PC-9 (cell line): ENCODE data around the gene PAOX. TPM values are rescaled to one million over a fixed set of nuclear protein-coding genes. Genes with fewer than 3 reads are reported as not detected.

Experiments used
- BruUV-seq: library from RNA; stranded (reverse); fragments of 400-500 nt; replicated peaks from 2 replicates; lab custom pipeline; 2021; lab: Mats Ljungman, UMichigan
- CTCF ChIA-PET: fragments of 300-600 bp; sonication (Branson Sonifier 250); formaldehyde crosslinking; loops from one replicate; lab custom pipeline; 2022; ENCODE audit warnings: antibody characterized with exemption; lab: Charles Lee
- POLR2A ChIA-PET: fragments of 300-600 bp; sonication (Branson Sonifier 250); formaldehyde crosslinking; loops from one replicate; lab custom pipeline; 2022; ENCODE audit warnings: antibody characterized with exemption; ENCODE audit not compliant: unreplicated experiment; lab: Charles Lee
- DNase-seq, 2 experiments: peaks; one replicate each; pipeline versions ENCODE4 v3.0.0 to v3.0.0-alpha.2; 2015 to 2022; ENCODE audit warnings: mixed read lengths in 1 of 2
- H2AFZ ChIP-seq: fragments of 200-600 bp; sonication (generic); 2 replicates; pipeline ENCODE4 v1.8.1; 2017; ENCODE audit warnings: antibody characterized with exemption
- H3F3A ChIP-seq: fragments of 200-600 bp; sonication (generic); 2 replicates; pipeline ENCODE4 v1.8.1; 2017; ENCODE audit warnings: antibody characterized with exemption, mild to moderate bottlenecking, low read depth; ENCODE audit not compliant: insufficient read depth
- H3K27ac ChIP-seq: fragments of 200-600 bp; sonication (generic); 2 replicates; pipeline ENCODE4 v1.6.1; 2016; ENCODE audit warnings: mixed run types
- H3K27me3 ChIP-seq: fragments of 200-600 bp; sonication (generic); 2 replicates; pipeline ENCODE4 v1.6.1; 2016; ENCODE audit warnings: low read depth, mixed run types; ENCODE audit not compliant: insufficient read depth
- H3K36me3 ChIP-seq: fragments of 200-600 bp; sonication (generic); 2 replicates; pipeline ENCODE4 v1.6.1; 2016; ENCODE audit warnings: low read depth, mixed run types
- H3K4me1 ChIP-seq: fragments of 200-600 bp; sonication (generic); replicated peaks from 2 replicates; pipeline ENCODE4 v1.6.1; 2016; ENCODE audit warnings: mixed run types; ENCODE audit not compliant: insufficient read depth
- H3K4me2 ChIP-seq: fragments of 200-600 bp; sonication (generic); 2 replicates; pipeline ENCODE4 v1.6.1; 2017; ENCODE audit warnings: mixed run types
- H3K4me3 ChIP-seq: fragments of 200-600 bp; sonication (generic); 2 replicates; pipeline ENCODE4 v1.6.1; 2016; ENCODE audit warnings: mixed run types
- H3K79me2 ChIP-seq: fragments of 200-600 bp; sonication (generic); 2 replicates; pipeline ENCODE4 v1.6.1; 2017; ENCODE audit warnings: low read depth, mixed run types
- H3K9me2 ChIP-seq: fragments of 200-600 bp; sonication (generic); 2 replicates; pipeline ENCODE4 v1.8.1; 2017; ENCODE audit warnings: mild to moderate bottlenecking; ENCODE audit not compliant: insufficient read depth
- H3K9me3 ChIP-seq: fragments of 200-600 bp; sonication (generic); 2 replicates; pipeline ENCODE4 v1.8.1; 2016; ENCODE audit warnings: low read depth; ENCODE audit not compliant: insufficient read depth
- H4K20me1 ChIP-seq: fragments of 200-600 bp; sonication (generic); 2 replicates; pipeline ENCODE4 v1.8.1; 2017; ENCODE audit not compliant: insufficient read depth
- EZH2 ChIP-seq: fragments of 200-600 bp; sonication (generic); IDR thresholded peaks from 2 replicates; pipeline ENCODE4 v1.8.0; 2017; ENCODE audit warnings: antibody characterized with exemption, low read depth
- intact Hi-C: fragments of 100-400 bp; cut with micrococcal nuclease; formaldehyde crosslinking; loops from one replicate; pipeline ENCODE4 v1.10.0; 2022; ENCODE audit not compliant: unreplicated experiment
- total RNA-seq: library from RNA; stranded (reverse); gene quantifications from 2 replicates; pipeline ENCODE4 v1.2.3, GENCODE V29; 2021
- TF ChIP-seq, protein P1 (sequence below): fragments of 200-600 bp; sonication (generic); conservative IDR thresholded peaks from 2 replicates; pipeline ENCODE4 v1.6.1; 2017; ENCODE audit warnings: mixed run types, antibody characterized with exemption, mild to moderate bottlenecking, moderate library complexity

Gene PAOX
- total RNA-seq, 1 experiment from 2014 or later = 5.7 TPM

DNA sequence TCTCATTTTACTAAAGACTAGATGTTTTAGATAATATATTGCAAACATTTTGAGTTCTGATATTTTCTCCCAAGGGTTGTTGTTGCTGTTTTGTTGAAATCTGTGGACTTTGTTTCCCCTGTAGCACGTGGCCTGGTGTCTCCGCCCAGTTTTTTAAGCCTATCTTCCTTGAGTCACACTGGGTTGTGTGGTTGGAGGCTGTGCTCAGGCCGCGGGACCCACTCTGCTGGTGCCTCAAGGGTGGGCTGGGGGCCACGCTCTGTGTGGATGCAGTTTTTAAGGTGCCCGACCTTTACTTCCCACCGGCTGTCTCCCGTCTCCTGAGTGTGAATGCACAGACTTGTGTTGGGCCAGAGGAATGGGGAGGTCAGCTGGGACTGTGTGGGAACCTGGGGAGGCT lies 36.1 kb upstream of the PAOX start:
- Histone ChIP-seq H2AFZ (no peak overlapping the region), H3K9me3 (no peaks in the 10 kb centered on the region)
- BruUV-seq = no TSS peak

DNA sequence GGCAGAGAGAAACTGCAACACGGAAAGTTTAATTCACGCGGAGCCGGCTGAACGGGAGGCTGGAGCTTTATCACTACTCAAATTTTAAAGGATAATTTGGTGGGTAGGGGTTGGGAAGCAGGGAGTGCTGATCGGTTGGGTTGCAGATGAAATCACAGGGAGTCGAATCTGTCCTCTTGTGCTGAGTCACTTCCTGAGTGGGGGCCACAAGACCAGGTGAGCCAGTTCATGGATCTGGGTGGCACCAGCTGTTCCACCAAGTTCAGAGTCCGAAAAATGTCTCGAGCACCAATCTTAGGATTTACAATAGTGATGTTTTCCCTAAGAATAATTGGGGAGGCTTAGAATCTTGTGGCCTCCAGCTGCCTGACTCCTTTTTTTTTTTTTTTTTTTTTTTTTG lies 35.5 kb upstream of the PAOX start:
- H3K27ac ChIP-seq = no peak overlapping the region
- H3K9me3 ChIP-seq = no peaks in the 10 kb centered on the region
- ChIA-PET POLR2A (no interaction called here), CTCF (no interaction called here)
- H3K27me3 ChIP-seq = no peaks in the 10 kb centered on the region
- no peak overlapping the region for H3K4me3 ChIP-seq
- H3K4me2 ChIP-seq = no peak overlapping the region
- no TSS peak for BruUV-seq
- no peaks in the 10 kb centered on the region for H3K9me2 ChIP-seq
- no peaks in the 10 kb centered on the region for H3F3A ChIP-seq
- H4K20me1 ChIP-seq = no peaks in the 10 kb centered on the region
- no peak for TF ChIP-seq EZH2
- TF ChIP-seq, protein P1, sequence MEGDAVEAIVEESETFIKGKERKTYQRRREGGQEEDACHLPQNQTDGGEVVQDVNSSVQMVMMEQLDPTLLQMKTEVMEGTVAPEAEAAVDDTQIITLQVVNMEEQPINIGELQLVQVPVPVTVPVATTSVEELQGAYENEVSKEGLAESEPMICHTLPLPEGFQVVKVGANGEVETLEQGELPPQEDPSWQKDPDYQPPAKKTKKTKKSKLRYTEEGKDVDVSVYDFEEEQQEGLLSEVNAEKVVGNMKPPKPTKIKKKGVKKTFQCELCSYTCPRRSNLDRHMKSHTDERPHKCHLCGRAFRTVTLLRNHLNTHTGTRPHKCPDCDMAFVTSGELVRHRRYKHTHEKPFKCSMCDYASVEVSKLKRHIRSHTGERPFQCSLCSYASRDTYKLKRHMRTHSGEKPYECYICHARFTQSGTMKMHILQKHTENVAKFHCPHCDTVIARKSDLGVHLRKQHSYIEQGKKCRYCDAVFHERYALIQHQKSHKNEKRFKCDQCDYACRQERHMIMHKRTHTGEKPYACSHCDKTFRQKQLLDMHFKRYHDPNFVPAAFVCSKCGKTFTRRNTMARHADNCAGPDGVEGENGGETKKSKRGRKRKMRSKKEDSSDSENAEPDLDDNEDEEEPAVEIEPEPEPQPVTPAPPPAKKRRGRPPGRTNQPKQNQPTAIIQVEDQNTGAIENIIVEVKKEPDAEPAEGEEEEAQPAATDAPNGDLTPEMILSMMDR = no peak
- H3K4me1 ChIP-seq = no peaks in the 10 kb centered on the region
- H3K79me2 ChIP-seq = no peaks in the 10 kb centered on the region
- intact Hi-C loops = no loop called here
- H3K36me3 ChIP-seq = no peaks in the 10 kb centered on the region
- DNase-seq = no peak
- H2AFZ ChIP-seq = no peak overlapping the region

More for the DNA sequence above, 36.1 kb upstream of the PAOX start:
- ChIA-PET POLR2A (no interaction called here), CTCF (no interaction called here)
- Histone ChIP-seq H3K4me3 (no peak overlapping the region), H3K4me2 (no peak overlapping the region), H3K79me2 (no peaks in the 10 kb centered on the region), H3K4me1 (no peaks in the 10 kb centered on the region), H4K20me1 (no peaks in the 10 kb centered on the region), H3K27ac (no peak overlapping the region), H3F3A (no peaks in the 10 kb centered on the region), H3K9me2 (no peaks in the 10 kb centered on the region), H3K27me3 (no peaks in the 10 kb centered on the region), H3K36me3 (no peaks in the 10 kb centered on the region)
- no peak for DNase-seq
- TF ChIP-seq EZH2 = no peak
- TF ChIP-seq, protein P1 = no peak
- intact Hi-C loops = no loop called here

DNA sequence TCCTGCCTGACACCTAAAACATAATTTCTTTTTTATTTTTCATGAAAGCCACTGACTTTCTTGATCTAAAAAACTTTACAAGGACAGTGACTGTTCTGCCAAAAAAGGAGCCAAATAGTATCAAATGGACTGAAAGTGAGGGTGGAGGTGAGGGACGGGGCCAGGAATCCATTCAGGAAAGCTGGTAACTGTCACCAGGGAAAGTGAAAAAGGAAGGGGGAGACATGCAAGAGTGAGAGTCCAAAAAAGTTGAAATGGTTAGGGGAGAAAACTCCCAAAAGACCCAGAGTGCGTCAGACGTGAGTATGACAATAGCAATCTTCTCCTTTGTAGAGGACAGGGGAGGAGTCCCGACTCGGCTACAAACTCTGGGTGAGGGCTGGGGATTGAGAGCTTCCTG lies 34.8 kb upstream of the PAOX start:
- H3K4me1 ChIP-seq = no peaks in the 10 kb centered on the region
- no peak overlapping the region for H3K4me2 ChIP-seq
- H3K79me2 ChIP-seq = no peaks in the 10 kb centered on the region
- intact Hi-C loops = no loop called here
- H3K9me2 ChIP-seq = no peaks in the 10 kb centered on the region
- no peak overlapping the region for H3K4me3 ChIP-seq
- POLR2A ChIA-PET = no interaction called here
- CTCF ChIA-PET = no interaction called here
- no peaks in the 10 kb centered on the region for H4K20me1 ChIP-seq
- no peak for DNase-seq
- H3K9me3 ChIP-seq = no peaks in the 10 kb centered on the region
- TF ChIP-seq EZH2 = no peak
- TF ChIP-seq, protein P1 = no peak
- no peak overlapping the region for H2AFZ ChIP-seq
- H3K27me3 ChIP-seq = no peaks in the 10 kb centered on the region
- no TSS peak for BruUV-seq
- no peak overlapping the region for H3K27ac ChIP-seq
- no peaks in the 10 kb centered on the region for H3K36me3 ChIP-seq
- no peaks in the 10 kb centered on the region for H3F3A ChIP-seq
